HCT116 (cell line): Measurements from ENCODE around the gene ZNF655.

Experiments
- CBX3 ChIP-seq: IDR thresholded peaks from 2 replicates; pipeline ENCODE4 v1.6.1; 2012; ENCODE audit warnings: low read depth
- EGR1 ChIP-seq: IDR thresholded peaks from 2 replicates; pipeline ENCODE4 v1.6.1; 2012; ENCODE audit warnings: low read depth
- EZH2 ChIP-seq: fragments of 200-600 bp; sonication (generic); IDR thresholded peaks from 2 replicates; pipeline ENCODE4 v1.6.1; 2017; ENCODE audit warnings: antibody characterized with exemption, mixed run types
- FOSL1 ChIP-seq: IDR thresholded peaks from 2 replicates; pipeline ENCODE4 v1.6.1; 2012; ENCODE audit warnings: low read depth
- POLR2A ChIP-seq: IDR thresholded peaks from 2 replicates; pipeline ENCODE4 v1.7.0; 2011; ENCODE audit warnings: borderline replicate concordance; ENCODE audit not compliant: insufficient read depth, insufficient read length; ENCODE audit errors: extremely low read depth
- POLR2AphosphoS5 ChIP-seq: IDR thresholded peaks from 2 replicates; pipeline ENCODE4 v1.6.1; 2011; ENCODE audit warnings: mild to moderate bottlenecking, low read depth, low read length, moderate library complexity
- RAD21 ChIP-seq: IDR thresholded peaks from 2 replicates; pipeline ENCODE4 v1.6.1; 2012; ENCODE audit warnings: low read depth, mild to moderate bottlenecking
- SIN3A ChIP-seq: IDR thresholded peaks from 2 replicates; pipeline ENCODE4 v1.6.1; 2012; ENCODE audit warnings: low read depth
- YY1 ChIP-seq: IDR thresholded peaks from 2 replicates; pipeline ENCODE4 v1.6.1; 2011; ENCODE audit warnings: low read length, low read depth, moderate library complexity, mild to moderate bottlenecking; ENCODE audit not compliant: insufficient replicate concordance; ENCODE audit errors: extremely low read depth
- TF ChIP-seq, protein P1 (sequence below), 3 experiments: fragments of 200-600 bp in 1 of 3; sonication (generic) in 1 of 3; IDR thresholded peaks in 2 of 3; conservative IDR thresholded peaks in 1 of 3; 2 replicates each; pipeline ENCODE4 v1.5.1; 2012 to 2017; ENCODE audit warnings: low read depth in 2 of 3, low read length in 2 of 3, antibody characterized with exemption in 1 of 3, borderline replicate concordance in 1 of 3, control low read depth in 1 of 3, mild to moderate bottlenecking in 1 of 3, mixed read lengths in 1 of 3, mixed run types in 1 of 3, moderate library complexity in 1 of 3; ENCODE audit not compliant: insufficient read depth in 1 of 3
- TF ChIP-seq, protein P2 (sequence below): IDR thresholded peaks from 2 replicates; pipeline ENCODE4 v1.6.1; 2012; ENCODE audit warnings: low read depth
- TF ChIP-seq, protein P3 (sequence below): IDR thresholded peaks from 2 replicates; pipeline ENCODE4 v1.6.1; 2012

DNA sequence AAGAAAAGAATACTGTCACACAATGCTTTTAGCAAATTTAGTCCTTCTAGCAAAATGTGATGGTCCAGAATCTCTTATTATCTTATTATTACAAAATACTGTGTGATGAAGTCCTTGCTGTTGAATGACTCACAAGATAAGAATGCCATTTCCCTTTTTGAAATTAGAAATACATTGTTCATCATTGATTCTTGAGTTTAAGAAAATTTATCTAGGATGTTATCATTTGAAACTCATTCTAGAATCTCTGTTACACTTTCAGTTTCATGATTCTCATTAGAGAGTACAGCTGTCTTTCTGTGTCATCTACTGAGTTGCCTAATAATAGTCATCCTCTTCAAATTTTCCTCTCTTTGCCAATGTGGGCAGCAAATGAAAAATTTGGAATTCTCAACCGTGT is 44.4 kb upstream of the ZNF655 start:
- no peak for TF ChIP-seq POLR2AphosphoS5
- TF ChIP-seq, protein P1, sequence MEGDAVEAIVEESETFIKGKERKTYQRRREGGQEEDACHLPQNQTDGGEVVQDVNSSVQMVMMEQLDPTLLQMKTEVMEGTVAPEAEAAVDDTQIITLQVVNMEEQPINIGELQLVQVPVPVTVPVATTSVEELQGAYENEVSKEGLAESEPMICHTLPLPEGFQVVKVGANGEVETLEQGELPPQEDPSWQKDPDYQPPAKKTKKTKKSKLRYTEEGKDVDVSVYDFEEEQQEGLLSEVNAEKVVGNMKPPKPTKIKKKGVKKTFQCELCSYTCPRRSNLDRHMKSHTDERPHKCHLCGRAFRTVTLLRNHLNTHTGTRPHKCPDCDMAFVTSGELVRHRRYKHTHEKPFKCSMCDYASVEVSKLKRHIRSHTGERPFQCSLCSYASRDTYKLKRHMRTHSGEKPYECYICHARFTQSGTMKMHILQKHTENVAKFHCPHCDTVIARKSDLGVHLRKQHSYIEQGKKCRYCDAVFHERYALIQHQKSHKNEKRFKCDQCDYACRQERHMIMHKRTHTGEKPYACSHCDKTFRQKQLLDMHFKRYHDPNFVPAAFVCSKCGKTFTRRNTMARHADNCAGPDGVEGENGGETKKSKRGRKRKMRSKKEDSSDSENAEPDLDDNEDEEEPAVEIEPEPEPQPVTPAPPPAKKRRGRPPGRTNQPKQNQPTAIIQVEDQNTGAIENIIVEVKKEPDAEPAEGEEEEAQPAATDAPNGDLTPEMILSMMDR (IDR thresholded peaks at IDR 0.05 in 2 of 3, conservative IDR thresholded peaks at IDR 0.05 in 1 of 3; ENCODE audit: borderline replicate concordance in 1 of 3, insufficient read depth in 1 of 3, low read depth in 2 of 3, low read length in 2 of 3) = no peak
- TF ChIP-seq EGR1 = no peak
- no peak for TF ChIP-seq EZH2
- TF ChIP-seq POLR2A = no peak
- TF ChIP-seq SIN3A = no peak
- TF ChIP-seq, protein P2, sequence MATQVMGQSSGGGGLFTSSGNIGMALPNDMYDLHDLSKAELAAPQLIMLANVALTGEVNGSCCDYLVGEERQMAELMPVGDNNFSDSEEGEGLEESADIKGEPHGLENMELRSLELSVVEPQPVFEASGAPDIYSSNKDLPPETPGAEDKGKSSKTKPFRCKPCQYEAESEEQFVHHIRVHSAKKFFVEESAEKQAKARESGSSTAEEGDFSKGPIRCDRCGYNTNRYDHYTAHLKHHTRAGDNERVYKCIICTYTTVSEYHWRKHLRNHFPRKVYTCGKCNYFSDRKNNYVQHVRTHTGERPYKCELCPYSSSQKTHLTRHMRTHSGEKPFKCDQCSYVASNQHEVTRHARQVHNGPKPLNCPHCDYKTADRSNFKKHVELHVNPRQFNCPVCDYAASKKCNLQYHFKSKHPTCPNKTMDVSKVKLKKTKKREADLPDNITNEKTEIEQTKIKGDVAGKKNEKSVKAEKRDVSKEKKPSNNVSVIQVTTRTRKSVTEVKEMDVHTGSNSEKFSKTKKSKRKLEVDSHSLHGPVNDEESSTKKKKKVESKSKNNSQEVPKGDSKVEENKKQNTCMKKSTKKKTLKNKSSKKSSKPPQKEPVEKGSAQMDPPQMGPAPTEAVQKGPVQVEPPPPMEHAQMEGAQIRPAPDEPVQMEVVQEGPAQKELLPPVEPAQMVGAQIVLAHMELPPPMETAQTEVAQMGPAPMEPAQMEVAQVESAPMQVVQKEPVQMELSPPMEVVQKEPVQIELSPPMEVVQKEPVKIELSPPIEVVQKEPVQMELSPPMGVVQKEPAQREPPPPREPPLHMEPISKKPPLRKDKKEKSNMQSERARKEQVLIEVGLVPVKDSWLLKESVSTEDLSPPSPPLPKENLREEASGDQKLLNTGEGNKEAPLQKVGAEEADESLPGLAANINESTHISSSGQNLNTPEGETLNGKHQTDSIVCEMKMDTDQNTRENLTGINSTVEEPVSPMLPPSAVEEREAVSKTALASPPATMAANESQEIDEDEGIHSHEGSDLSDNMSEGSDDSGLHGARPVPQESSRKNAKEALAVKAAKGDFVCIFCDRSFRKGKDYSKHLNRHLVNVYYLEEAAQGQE = no peak
- TF ChIP-seq YY1 = no peak
- TF ChIP-seq, protein P3, sequence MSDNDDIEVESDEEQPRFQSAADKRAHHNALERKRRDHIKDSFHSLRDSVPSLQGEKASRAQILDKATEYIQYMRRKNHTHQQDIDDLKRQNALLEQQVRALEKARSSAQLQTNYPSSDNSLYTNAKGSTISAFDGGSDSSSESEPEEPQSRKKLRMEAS = no peak
- no peak for TF ChIP-seq FOSL1
- no peak for TF ChIP-seq CBX3
- TF ChIP-seq RAD21 = no peak
